HG03159 (cell line): ENCODE data around the gene PIK3C2G.

Experiments used
- ATAC-seq: cut with Tn5 transposase; IDR thresholded peaks from one replicate; pipeline ENCODE4 v1.9.1; 2021; ENCODE audit warnings: mild to moderate bottlenecking, moderate library complexity; ENCODE audit not compliant: unreplicated experiment

The PIK3C2G gene

DNA sequence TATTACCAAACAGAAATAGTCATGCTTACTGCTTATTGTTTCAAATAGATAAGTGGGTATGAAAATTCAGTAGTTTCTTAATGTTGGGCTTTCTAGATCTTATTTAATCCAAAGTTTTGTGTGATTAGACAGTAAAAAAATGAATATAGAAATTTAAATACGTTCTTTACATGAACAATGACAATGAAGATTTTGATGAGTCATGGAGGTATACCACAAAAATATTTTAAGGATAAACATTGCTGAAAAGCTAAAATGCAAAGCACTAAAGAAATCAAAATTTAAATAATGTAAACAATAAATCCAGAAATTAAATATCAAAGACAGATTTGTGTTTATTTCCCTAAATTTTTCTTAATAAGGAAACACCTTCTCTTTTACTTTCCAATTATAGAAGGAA lies 78.3 kb downstream of the PIK3C2G start:
- ATAC-seq = no peak

DNA sequence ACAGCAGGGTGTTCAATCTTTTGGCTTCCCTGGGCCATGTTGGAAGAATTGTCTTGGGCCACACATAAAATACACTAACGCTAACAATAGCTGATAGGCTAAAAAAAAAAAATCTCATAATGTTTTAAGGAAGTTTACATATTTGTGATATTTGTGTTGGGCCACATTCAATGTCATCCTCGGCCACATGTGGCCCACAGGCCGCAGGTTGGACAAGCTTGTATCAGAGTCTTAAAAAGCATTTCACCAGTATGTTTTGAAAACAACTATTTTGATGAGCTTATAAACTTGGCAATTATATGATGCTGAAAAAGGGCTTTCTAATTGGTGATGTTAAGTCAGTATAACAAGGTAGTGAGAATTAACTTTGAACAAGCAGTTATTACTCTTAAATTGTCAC lies 78.9 kb downstream of the PIK3C2G start:
- ATAC-seq = no peak

DNA sequence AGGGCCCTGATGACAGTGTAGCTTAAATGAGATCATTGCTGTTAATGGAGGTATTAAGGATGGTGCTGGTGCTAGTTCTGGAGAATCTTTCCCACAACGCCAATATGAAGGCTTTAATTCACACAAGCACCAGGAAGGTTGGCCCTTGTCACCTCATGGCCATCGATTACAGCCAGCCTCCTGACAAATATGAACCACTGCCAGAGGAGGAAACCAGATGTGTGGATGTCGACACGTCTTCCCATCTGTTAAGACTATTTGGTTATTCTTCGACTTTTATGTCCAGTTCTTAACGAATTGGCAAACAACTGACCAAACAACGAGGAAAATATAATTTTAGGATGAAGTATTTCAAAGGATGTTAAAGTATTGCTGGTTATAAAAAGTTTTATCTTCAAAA lies 79.5 kb downstream of the PIK3C2G start:
- no peak for ATAC-seq

DNA sequence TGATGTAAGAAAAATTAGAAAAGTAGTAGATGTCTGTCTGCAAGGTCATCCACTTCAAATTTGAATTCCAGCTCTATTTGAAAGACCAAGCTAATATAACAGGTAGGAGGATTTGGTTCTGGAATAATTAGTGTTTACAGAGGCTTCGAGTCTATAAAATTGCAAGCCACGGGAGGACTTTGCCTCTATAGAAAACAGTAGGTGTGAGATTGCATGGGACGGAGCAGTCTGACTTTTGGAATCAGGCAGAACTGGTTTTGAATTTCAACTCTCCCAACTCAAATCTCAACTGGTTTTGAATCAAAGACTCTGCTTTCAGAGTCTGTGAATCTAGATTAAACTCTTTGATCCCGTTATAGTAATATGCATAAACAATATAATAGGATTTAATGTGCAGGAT lies 82.4 kb downstream of the PIK3C2G start:
- ATAC-seq = no peak

DNA sequence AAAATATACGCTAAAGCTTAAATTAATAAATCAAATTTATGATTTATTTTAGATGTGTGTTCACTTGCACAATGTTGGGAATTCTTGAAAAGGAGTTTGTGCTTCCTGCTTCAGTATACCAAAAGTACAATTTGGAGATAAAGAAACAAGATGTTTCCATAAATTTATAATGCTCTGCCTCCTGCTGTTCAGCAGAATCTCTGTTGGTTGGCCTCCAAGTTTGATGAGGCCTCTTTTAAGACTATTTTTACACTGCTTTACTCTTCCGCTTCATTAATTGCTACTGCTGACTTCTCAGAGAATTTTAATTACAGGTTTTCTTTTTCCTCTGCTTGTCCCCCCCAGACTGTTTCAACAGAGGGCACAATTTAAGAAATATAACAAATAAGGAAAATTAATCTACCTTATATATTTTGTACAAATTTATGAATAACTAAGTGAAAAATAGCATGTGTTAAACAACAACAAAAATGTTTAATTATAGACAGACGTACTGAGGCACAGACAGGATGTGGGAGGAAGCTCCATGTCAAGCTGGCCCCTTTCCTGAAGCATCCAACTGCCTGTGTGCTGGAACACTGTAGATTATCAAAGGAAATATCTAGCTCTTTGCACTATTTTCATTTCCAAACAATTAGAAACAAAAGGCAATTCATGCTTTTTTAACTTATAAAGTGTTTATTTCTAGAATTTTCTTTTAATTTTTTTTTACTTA lies 83.9 kb downstream of the PIK3C2G start:
- ATAC-seq = no peak

DNA sequence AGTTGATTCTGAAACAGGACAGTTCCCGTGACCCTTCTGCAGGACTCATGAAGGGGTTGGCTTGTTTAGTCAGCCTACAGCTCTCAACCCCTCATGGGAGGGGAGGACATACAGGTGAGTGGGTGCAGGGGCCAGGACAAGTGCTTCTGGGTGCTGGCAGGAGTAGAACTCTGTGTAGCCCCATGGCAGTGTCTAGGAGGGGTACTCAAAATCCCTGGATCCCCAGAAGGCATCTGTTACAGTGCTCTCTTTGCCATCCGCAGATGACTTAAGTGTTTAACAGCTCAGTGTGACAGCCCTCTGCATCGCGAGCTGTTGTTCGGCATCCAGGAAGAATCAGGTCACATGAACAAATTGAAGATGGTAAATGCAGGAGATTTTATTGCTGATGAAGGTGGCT lies 91.0 kb downstream of the PIK3C2G start:
- no peak for ATAC-seq

DNA sequence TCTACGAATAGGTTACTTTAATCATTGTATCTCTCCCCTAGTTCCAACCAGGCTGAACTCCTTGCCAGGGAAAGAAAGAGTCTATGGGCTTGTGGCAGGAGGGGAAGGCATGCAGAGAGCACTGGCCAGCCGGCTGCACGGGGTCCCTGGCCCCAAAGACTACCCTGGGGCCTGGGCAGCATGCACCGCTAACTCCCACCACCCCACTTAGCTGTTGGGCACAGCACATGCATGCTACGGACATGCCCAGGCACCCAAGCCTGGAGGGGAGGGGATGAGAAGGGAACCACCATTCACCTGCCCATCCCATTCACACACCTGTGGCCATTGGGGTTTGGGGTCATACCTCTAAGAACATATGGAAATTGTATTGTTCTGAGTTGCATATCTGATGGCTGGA lies 94.1 kb downstream of the PIK3C2G start:
- ATAC-seq = no peak

DNA sequence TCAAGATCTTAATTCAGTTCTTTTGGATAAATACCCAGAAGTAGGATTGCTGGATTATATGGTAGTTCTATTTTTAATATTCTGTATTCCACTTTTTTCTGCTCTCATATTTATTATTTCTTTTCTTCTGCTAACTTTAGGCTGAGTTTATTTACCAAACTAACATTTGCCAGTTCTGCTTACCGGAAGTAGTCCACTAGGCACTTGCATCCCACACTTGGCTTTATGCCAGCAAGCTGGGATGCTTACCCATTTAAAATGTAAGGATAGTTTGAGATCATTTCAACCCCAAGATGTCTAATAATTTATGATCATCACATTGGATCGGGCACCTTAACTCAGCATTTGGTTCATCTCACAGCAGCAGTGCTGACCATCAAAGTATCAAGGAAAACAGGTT lies 96.8 kb downstream of the PIK3C2G start:
- no peak for ATAC-seq

DNA sequence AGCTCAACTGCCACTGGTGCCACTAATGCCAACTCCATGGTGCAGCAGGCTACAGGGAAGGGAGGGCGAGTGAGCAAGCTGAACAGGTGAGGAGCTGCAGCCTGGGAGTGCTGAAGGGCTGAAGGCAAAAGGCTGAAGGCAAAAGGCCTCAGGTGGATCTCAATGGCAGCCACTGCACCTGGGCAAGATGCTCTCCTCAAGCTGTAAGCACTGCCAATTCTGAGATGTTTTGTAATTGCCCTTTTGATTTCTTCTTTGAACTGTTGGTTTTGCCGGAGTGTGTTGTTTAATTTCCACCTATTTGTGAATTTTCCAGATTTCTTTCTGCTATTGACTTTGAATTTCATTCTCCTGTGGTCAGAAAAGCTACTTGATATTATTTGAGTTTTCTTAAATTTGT lies 97.6 kb downstream of the PIK3C2G start:
- no peak for ATAC-seq

DNA sequence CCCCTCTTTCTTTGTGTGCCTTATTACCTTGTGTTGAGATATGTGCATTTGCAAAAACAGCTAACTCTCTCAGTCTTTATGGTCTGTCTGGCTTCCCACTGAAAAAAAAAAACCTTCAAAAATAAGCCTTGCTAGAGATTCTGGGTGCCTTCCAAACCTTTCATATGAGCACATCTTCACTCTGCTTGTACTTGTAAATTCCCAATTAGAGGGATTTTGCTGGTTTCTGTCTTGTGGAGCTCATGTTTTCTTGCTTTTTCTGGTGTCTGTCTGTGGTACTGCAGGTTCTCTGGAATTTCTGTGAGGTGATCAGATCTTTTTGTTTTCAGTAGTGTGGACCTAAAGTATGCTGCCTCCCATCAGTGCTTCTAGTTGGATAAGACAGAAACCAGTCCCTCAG lies 100.1 kb downstream of the PIK3C2G start:
- no peak for ATAC-seq

DNA sequence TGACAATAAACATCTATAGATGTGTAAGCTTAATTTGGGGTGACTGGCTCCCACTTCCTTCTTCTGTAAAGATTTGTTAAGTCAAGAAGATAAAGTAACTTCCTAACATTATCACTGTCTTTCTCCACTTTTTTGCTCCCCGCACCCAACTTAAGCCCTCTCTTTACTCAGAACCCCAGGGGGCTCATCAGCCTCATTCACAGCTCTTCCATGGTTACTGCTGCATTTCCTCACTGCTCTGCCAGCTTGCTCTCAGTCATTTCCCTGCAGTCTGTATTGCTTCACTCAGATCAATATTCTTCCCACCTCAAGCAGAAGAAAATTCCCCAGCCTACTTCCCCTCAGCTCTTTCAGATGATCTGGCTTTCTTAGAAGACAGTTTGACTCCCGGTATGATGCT lies 102.0 kb downstream of the PIK3C2G start:
- no peak for ATAC-seq

DNA sequence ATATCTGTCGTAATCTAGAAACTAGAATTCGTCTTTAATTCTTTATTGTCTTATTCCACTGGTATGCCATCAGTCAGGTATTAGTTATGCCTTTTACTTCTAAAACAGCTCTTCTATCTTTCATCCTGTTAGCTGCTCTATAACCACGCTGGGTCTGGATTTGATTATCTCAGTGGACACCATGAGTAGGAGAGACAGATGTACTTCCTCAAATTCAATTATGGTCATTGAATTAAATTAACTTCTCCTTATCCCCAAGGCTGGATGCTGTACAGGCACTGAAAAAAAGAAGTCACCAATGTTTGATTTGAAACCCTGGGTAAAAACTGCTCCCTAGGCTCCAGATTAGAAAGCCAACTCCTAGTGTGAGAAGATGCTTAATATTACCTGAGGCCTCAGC lies 107.3 kb downstream of the PIK3C2G start:
- ATAC-seq = no peak

DNA sequence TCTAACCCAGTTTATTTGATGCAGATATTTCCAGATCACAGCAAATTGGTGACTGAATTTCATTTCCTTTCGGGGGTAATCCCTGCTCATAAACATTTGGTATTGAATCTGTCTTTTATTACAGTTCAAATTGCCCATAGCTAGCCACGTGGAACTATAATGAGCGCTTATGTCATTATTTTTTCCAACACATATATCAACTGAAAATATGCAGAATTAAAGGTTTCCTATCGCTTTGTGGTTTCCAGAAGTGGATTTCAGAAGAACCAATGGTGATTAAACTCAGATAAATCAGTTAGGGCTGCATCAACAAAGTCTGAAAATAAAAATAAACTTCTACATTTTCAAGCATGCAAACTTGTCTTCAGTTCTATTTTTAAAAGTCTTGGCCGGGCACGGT lies 111.9 kb downstream of the PIK3C2G start:
- ATAC-seq = no peak

DNA sequence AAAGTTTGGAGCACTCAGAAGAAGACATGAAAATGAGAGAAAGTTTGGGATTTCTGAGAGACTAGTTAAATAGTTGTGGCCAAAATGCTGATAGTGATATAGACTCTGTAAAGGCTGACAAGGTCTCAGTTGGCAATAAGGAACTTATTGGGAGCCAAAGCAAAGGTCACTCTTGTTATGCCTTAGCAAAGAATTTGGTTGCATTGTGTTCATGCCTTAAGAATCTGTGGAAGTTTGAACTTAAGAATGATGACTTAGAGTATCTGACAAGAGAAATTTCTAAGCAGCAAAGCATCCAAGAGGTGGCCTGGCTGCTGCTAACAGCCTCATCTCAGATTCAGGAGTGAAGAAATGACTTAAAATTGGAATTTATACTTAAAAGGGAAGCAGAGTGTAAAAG lies 113.8 kb downstream of the PIK3C2G start:
- ATAC-seq = no peak

DNA sequence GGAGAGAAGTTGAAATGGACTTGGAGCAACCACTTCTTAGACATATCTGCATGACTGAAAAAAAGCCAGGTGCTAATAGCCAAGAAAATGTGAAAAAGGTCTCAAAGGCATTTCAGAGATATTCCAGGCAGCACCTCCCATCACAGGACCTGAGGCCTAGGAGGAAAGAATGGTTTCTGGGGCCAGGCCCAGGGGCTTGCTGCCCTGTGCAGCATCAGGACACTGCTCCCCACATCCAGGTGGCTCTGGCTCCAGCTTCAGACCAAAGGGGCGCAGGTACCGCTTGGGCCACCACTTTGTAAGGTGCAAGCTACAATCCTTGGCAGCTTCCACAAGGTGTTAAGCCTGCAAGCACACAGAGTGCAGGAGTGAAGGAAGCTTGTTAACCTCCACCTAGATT lies 114.3 kb downstream of the PIK3C2G start:
- ATAC-seq = no peak

DNA sequence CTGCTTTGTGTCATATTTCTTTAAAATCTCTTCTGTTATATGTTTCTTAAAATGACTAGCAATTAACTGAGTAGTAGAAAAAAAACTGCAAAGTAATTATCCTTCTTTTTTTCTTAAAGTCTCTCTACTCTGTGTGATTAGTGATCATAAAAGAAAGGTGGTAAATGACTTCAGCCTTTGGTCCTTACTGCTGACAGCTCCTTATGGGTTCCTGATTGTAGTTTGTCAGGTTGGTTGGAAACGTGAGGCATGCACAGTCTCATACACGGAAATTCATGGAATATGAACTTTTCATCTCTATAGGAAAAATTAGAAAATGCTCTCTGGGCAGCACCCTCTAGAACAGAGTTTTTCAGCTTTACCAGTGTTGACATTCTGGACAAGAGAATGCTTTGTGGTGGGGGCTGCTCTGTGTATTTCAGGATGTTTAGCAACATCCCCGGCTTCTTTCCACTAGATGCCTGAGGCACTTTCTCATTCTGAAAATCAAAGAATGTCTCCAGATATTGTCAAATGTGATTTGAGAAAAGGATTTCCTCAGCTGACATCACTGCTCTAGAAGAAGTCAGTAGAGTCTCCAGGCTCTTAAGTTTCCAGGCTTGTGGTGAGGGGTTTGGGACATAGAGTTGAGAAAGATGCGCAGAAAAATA lies 121.0 kb downstream of the PIK3C2G start:
- ATAC-seq = no peak

DNA sequence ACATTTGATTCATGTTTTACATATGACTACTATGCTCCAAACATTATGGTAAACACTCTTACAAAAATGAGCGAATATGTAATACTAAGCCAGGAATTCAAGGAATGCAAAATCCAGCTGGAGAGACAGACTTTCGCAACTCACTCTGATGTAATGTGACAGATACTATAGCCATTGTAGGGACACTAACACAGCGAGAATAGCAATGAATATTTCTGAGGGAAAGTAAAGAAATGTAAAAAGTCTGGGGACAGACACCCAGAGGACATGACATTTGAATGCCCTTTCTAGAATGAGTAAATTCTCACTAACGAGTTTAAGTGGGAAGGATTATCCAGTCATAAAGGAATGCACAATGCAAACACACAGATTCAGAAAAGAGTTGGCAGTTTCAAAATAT lies 121.9 kb downstream of the PIK3C2G start:
- no peak for ATAC-seq

DNA sequence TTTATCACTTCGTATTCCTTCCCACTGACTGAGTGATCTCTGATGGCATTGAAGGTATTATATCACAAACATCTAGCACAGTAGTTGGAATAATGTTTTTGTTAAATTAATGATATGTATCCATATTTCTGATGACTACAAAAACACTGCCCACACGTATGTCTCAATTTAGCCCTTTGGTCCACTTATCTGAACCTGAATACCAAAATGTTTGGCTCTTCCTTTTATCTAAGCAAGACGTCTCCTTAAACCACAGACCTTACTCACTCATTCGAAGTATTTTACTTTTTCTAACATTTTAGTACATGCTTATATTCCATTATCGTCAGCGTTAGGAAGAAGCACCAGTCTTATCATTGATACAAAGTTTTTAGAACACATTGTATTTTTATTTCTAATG lies 126.4 kb downstream of the PIK3C2G start:
- no peak for ATAC-seq

DNA sequence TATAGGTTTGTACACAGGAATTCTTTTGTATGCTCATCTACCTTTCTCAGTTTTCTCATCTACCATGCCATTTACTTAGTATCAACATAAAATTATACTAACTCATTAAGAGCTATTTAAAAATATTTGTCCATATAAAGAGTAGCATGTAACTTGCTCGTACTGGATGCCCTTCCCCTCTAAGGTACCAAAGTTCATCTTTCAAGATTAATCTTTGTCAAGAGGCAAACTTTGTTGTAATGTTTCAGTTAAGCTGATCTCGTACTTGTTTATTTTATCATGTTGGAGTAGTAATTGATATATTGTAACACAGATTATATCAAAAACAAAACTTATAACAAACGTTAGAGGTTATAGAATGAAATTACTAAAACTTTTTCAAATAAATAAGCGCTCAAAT lies 128.5 kb downstream of the PIK3C2G start:
- no peak for ATAC-seq

DNA sequence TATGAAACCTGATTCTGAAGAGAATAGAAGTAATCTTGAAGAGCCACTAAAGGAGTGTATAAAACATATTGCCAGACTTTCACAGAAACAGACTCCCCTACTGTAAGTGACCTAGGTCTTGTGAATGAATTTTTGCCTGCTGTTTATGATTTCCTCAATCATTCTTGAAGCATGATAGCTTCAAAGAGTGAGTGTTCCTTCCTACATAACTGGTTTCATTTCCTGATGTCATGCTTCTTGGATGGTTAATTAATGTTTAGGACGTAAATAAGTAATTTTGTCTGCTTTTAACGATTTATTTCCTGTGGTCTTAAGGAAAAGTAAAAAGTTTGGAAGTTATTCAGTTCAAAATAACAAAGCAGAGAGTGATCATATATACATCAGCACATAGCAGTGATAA lies 129.8 kb downstream of the PIK3C2G start:
- ATAC-seq = no peak

DNA sequence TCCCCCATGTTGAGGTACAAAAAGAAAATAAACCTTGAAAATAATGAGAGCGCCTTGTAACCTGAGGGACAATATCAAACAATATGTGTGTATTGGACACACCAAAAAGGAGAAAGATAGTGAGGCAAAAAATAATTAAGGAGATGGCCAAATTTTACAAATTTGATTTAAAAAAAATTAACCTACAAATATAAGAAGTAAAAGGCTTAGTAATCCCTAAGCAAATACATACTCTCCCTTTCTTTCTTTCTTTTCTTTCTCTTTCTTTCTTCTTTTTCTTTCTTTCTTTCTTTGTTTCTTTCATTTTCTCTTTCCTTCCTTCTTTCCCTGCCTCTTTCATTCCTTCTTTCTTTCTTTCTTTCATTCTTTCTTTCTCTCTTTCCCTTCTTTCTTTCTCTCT lies 133.4 kb downstream of the PIK3C2G start:
- no peak for ATAC-seq

DNA sequence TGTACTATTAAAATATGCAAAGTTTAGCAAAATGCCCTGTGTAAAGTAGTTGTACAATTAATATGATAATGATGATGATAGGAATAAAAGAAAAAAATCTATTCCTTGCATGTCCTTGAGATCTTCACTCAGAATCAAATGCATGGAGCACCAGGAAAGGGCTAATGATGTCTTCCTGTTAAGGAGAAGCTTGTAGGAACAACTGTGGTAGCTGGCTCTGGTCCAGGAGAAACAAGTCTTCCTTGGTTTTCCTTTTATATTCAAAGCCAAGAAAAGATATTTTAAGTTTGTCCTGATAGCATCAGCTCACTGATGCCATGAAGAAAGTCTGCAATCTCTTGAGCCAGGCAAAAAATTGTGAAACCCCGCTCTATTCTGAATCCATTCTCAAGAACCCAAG lies 138.9 kb downstream of the PIK3C2G start:
- ATAC-seq = no peak
